GM12878 (cell line): Measurements from ENCODE around the gene C2orf92. TPM values are rescaled to one million over a fixed set of nuclear protein-coding genes. Genes with fewer than 3 reads are reported as not detected.

Experiments
- BACH1 ChIP-seq: fragments of 450-650 bp; IDR thresholded peaks from 2 replicates; pipeline ENCODE4 v1.6.1; 2017; ENCODE audit warnings: mild to moderate bottlenecking, borderline replicate concordance
- CBFB ChIP-seq: IDR thresholded peaks from 2 replicates; pipeline ENCODE4 v1.6.1; 2016; ENCODE audit warnings: antibody characterized with exemption, low read depth
- CREB1 ChIP-seq: IDR thresholded peaks from 2 replicates; pipeline ENCODE4 v1.6.1; 2012; ENCODE audit warnings: low read depth, mild to moderate bottlenecking, inconsistent platforms
- DPF2 ChIP-seq: fragments of 450-650 bp; IDR thresholded peaks from 2 replicates; pipeline ENCODE4 v1.6.1; 2017; ENCODE audit warnings: mild to moderate bottlenecking
- FOXK2 ChIP-seq: fragments of 450-650 bp; IDR thresholded peaks from 2 replicates; pipeline ENCODE4 v1.6.1; 2017; ENCODE audit warnings: mild to moderate bottlenecking, moderate library complexity
- GATAD2B ChIP-seq: fragments of 450-650 bp; conservative IDR thresholded peaks from 2 replicates; pipeline ENCODE4 v1.6.1; 2017; ENCODE audit warnings: low read depth, mild to moderate bottlenecking, moderate library complexity
- HDGF ChIP-seq: fragments of 450-650 bp; IDR thresholded peaks from 2 replicates; pipeline ENCODE4 v1.6.1; 2016; ENCODE audit warnings: antibody characterized with exemption
- LARP7 ChIP-seq: fragments of 450-650 bp; IDR thresholded peaks from 2 replicates; pipeline ENCODE4 v1.6.1; 2017; ENCODE audit warnings: mild to moderate bottlenecking
- MEF2A ChIP-seq: IDR thresholded peaks from 2 replicates; pipeline ENCODE4 v1.6.1; 2011; ENCODE audit warnings: low read depth, mild to moderate bottlenecking, low read length, moderate library complexity; ENCODE audit not compliant: insufficient read depth
- NRF1 ChIP-seq: conservative IDR thresholded peaks from 2 replicates; pipeline ENCODE4 v1.6.1; 2011; ENCODE audit warnings: mild to moderate bottlenecking, low read depth, low read length, improper control_type of control experiment
- RB1 ChIP-seq: fragments of 450-650 bp; formaldehyde crosslinking; IDR thresholded peaks from 2 replicates; pipeline ENCODE4 v1.6.1; 2017; ENCODE audit warnings: mild to moderate bottlenecking, borderline replicate concordance
- RCOR1 ChIP-seq: conservative IDR thresholded peaks from 2 replicates; pipeline ENCODE4 v1.6.1; 2012; ENCODE audit warnings: low read depth, low read length, improper control_type of control experiment
- SMAD5 ChIP-seq: IDR thresholded peaks from 2 replicates; pipeline ENCODE4 v1.6.1; 2016; ENCODE audit warnings: antibody characterized with exemption, low read depth
- SMARCA5 ChIP-seq: fragments of 450-650 bp; IDR thresholded peaks from 2 replicates; pipeline ENCODE4 v1.6.1; 2017; ENCODE audit warnings: mild to moderate bottlenecking
- SPI1 ChIP-seq: IDR thresholded peaks from 2 replicates; pipeline ENCODE4 v1.6.1; 2011; ENCODE audit warnings: low read depth, mild to moderate bottlenecking, low read length, moderate library complexity, borderline replicate concordance; ENCODE audit not compliant: insufficient read depth
- ZNF207 ChIP-seq: fragments of 450-650 bp; IDR thresholded peaks from 2 replicates; pipeline ENCODE4 v1.6.1; 2014; ENCODE audit warnings: antibody characterized with exemption, mild to moderate bottlenecking, borderline replicate concordance
- ZNF622 ChIP-seq: fragments of 450-650 bp; IDR thresholded peaks from 2 replicates; pipeline ENCODE4 v1.6.1; 2017; ENCODE audit warnings: mild to moderate bottlenecking, inconsistent platforms
- ZZZ3 ChIP-seq: IDR thresholded peaks from 2 replicates; pipeline ENCODE4 v1.6.1; 2011; ENCODE audit warnings: low read depth; ENCODE audit not compliant: control insufficient read depth, insufficient read length
- polyA plus RNA-seq, 11 experiments: library from polyadenylated mRNA; depleted of rRNA in 4 of 11; unstranded in 6 of 11; stranded (reverse) in 5 of 11; fragments of >200 nt; fragmentation: Nextera tagmentation in 4 of 11; fragmentation: Illumina TruSeq in 1 of 11; extraction: Ambion mirVana in 4 of 11; extraction: Trizol in 1 of 11; gene quantifications; 1 replicate in 1 of 11; 2 replicates in 10 of 11; pipeline versions ENCODE4 v1.2.1 to v1.2.3, GENCODE V29; 2011 to 2016; ENCODE audit warnings: inconsistent platforms in 2 of 11, missing spikeins in 2 of 11, low read depth in 1 of 11
- total RNA-seq, 4 experiments: library from RNA; depleted of rRNA in 3 of 4; stranded (reverse); fragments of >200 nt in 3 of 4; fragmentation: Illumina TruSeq in 1 of 4; extraction: Trizol in 1 of 4; gene quantifications; 2 replicates each; pipeline versions ENCODE4 v1.2.1 to v1.2.3, GENCODE V29; 2013 to 2021
- TF ChIP-seq, protein P1 (sequence below): fragments of 450-650 bp; formaldehyde crosslinking; IDR thresholded peaks from 2 replicates; pipeline ENCODE4 v1.4.0; 2020; ENCODE audit warnings: mild to moderate bottlenecking, moderate library complexity
- TF ChIP-seq, protein P2 (sequence below): fragments of 450-650 bp; conservative IDR thresholded peaks from 2 replicates; pipeline ENCODE4 v1.6.1; 2017; ENCODE audit warnings: mild to moderate bottlenecking, moderate library complexity
- TF ChIP-seq, protein P3 (sequence below): fragments of 450-650 bp; IDR thresholded peaks from 2 replicates; pipeline ENCODE4 v1.6.1; 2018; ENCODE audit warnings: borderline replicate concordance, mild to moderate bottlenecking; ENCODE audit not compliant: partially characterized antibody
- TF ChIP-seq, protein P4 (sequence below): IDR thresholded peaks from 2 replicates; pipeline ENCODE4 v1.6.1; 2011; ENCODE audit warnings: low read depth, mild to moderate bottlenecking, low read length, moderate library complexity, borderline replicate concordance; ENCODE audit errors: extremely low read depth

Gene C2orf92
- total and polyA plus RNA-seq, 10 of the 15 experiments (the other 5 are each of a cell fraction or from before 2014, with no cell fraction given), result 0.40 to 10.1 (median 3.7) TPM

DNA sequence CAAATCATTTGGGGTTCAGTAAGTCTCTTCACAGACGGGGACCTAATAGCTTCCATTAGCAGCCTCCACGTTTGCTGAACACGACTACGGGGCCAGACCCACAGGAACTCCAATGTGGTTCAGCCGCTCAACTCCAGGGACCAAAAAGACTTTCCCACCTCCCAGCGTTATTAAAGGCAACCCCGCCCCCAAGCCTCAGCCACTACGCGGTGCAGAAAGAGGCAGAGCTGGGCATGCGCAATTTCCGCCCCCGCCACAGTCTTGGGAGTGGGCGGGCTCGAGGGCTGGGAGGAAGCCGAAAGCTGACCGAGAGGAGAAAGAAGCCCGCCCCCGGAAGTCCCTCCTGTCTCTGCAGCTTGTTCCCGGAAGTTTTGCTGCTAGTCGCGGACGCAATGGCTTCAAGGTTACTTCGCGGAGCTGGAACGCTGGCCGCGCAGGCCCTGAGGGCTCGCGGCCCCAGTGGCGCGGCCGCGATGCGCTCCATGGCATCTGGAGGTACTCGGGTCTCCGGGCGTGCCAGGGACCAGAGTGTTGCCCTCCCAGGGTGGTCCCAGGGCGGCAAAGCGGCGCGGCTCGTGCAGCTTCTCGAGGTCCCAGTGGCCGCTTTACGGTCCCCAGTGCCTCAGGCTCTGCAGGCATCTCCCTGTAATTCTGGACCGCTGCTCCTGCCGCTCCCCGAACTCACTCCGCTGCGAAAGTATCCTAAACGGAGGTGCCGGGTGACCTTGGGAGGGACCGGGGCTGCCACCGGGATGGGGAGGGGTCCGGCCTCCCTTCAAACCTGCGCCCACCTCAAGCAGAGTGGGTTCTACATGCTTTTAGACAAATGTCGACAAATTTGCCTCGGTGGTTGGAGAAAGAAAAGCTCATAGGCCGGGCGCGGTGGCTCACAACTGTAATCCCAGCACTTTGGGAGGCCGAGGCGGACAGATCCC is 23.6 kb upstream of the C2orf92 start, which contains the start of gene COX5B (continued):
- peak; percentile 67 for TF ChIP-seq LARP7
- no peak; the same call in 1 of the 2 replicates for TF ChIP-seq FOXK2
- TF ChIP-seq ZNF207, result no peak
- TF ChIP-seq, protein P1, sequence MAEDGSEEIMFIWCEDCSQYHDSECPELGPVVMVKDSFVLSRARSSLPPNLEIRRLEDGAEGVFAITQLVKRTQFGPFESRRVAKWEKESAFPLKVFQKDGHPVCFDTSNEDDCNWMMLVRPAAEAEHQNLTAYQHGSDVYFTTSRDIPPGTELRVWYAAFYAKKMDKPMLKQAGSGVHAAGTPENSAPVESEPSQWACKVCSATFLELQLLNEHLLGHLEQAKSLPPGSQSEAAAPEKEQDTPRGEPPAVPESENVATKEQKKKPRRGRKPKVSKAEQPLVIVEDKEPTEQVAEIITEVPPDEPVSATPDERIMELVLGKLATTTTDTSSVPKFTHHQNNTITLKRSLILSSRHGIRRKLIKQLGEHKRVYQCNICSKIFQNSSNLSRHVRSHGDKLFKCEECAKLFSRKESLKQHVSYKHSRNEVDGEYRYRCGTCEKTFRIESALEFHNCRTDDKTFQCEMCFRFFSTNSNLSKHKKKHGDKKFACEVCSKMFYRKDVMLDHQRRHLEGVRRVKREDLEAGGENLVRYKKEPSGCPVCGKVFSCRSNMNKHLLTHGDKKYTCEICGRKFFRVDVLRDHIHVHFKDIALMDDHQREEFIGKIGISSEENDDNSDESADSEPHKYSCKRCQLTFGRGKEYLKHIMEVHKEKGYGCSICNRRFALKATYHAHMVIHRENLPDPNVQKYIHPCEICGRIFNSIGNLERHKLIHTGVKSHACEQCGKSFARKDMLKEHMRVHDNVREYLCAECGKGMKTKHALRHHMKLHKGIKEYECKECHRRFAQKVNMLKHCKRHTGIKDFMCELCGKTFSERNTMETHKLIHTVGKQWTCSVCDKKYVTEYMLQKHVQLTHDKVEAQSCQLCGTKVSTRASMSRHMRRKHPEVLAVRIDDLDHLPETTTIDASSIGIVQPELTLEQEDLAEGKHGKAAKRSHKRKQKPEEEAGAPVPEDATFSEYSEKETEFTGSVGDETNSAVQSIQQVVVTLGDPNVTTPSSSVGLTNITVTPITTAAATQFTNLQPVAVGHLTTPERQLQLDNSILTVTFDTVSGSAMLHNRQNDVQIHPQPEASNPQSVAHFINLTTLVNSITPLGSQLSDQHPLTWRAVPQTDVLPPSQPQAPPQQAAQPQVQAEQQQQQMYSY, result no peak
- no peak for TF ChIP-seq RCOR1
- TF ChIP-seq SPI1, result peak; percentile 44; the same call in 1 of the 2 replicates
- peak; percentile 73 for TF ChIP-seq SMAD5
- no peak for TF ChIP-seq MEF2A
- peak; percentile 56 for TF ChIP-seq GATAD2B
- TF ChIP-seq, protein P2, sequence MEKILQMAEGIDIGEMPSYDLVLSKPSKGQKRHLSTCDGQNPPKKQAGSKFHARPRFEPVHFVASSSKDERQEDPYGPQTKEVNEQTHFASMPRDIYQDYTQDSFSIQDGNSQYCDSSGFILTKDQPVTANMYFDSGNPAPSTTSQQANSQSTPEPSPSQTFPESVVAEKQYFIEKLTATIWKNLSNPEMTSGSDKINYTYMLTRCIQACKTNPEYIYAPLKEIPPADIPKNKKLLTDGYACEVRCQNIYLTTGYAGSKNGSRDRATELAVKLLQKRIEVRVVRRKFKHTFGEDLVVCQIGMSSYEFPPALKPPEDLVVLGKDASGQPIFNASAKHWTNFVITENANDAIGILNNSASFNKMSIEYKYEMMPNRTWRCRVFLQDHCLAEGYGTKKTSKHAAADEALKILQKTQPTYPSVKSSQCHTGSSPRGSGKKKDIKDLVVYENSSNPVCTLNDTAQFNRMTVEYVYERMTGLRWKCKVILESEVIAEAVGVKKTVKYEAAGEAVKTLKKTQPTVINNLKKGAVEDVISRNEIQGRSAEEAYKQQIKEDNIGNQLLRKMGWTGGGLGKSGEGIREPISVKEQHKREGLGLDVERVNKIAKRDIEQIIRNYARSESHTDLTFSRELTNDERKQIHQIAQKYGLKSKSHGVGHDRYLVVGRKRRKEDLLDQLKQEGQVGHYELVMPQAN, result peak; percentile 81
- no peak for TF ChIP-seq ZZZ3
- TF ChIP-seq, protein P3, sequence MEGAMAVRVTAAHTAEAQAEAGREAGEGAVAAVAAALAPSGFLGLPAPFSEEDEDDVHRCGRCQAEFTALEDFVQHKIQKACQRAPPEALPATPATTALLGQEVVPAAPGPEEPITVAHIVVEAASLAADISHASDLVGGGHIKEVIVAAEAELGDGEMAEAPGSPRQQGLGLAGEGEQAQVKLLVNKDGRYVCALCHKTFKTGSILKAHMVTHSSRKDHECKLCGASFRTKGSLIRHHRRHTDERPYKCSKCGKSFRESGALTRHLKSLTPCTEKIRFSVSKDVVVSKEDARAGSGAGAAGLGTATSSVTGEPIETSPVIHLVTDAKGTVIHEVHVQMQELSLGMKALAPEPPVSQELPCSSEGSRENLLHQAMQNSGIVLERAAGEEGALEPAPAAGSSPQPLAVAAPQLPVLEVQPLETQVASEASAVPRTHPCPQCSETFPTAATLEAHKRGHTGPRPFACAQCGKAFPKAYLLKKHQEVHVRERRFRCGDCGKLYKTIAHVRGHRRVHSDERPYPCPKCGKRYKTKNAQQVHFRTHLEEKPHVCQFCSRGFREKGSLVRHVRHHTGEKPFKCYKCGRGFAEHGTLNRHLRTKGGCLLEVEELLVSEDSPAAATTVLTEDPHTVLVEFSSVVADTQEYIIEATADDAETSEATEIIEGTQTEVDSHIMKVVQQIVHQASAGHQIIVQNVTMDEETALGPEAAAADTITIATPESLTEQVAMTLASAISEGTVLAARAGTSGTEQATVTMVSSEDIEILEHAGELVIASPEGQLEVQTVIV, result peak; percentile 47
- TF ChIP-seq SMARCA5, result 0 out of 2 replicates have a peak, but pooled peaks have one; percentile 14
- peak; percentile 74 for TF ChIP-seq NRF1
- TF ChIP-seq DPF2, result no peak
- TF ChIP-seq CREB1, result peak; percentile 16
- TF ChIP-seq ZNF622, result no peak
- 0 out of 2 replicates have a peak, but pooled peaks have one; percentile 29 for TF ChIP-seq CBFB
- TF ChIP-seq HDGF, result peak; percentile 38; the same call in 1 of the 2 replicates
- TF ChIP-seq BACH1, result peak; percentile 65
- TF ChIP-seq RB1, result no peak
- TF ChIP-seq, protein P4, sequence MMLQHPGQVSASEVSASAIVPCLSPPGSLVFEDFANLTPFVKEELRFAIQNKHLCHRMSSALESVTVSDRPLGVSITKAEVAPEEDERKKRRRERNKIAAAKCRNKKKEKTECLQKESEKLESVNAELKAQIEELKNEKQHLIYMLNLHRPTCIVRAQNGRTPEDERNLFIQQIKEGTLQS, result no peak
